HG03108 (cell line): ENCODE data around the gene ANXA7.
"Not testable (repeated sequence)": the region's sequence is repeated elsewhere in the genome, so short reads cannot be mapped to it uniquely, and the experiment has no call there.

Source experiments
- ATAC-seq: cut with Tn5 transposase; IDR thresholded peaks from one replicate; pipeline ENCODE4 v1.9.1; 2021; ENCODE audit warnings: moderate library complexity; ENCODE audit not compliant: unreplicated experiment

Gene ANXA7

GRCh38 chr10:73340121-73340520, 73.7 kb downstream of the ANXA7 start:
- no peak for ATAC-seq

DNA sequence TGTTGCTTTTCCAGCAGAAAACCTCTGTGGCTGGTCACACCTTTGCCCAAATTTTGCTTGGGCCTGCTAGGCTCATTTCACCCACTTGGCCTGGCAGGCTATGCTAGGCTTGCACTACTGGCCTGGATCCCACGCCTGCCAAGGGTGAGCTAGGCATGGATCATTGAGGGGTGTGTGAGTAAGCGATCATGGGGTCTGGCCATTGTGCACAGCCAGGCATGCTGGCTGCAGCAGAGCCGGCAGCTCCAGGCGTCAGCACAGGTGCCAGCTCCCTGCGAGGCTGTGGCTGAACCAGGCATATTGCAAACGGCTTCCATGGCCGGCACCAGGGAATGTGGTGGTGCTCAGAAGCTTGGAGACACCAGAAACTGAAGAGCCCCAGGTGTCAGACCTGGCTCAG, 74.4 kb downstream of the ANXA7 start:
- ATAC-seq = no peak

GRCh38 chr10:73338801-73339368, 75.0 kb downstream of the ANXA7 start:
- ATAC-seq = no peak

DNA sequence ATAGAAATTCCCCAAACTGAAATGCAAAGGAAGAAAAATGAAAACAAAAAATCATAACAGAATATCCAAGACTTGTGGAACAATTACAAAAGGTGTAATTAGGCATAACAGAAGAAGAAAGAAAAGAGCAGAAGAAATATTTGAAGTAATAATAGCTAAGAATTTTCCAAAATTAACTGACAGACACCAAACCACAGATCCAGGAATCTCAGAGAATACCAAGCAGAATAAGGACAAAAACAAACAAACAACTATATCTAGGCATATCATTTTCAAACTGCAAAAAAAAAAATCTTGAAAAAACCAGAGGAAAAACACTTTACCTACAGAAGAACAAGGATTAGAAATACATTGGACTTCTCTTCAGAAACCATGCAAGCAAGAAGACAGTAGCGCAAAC, 80.7 kb downstream of the ANXA7 start:
- ATAC-seq = no peak

GRCh38 chr10:73332379-73332778, 81.5 kb downstream of the ANXA7 start:
- ATAC-seq = no peak

DNA sequence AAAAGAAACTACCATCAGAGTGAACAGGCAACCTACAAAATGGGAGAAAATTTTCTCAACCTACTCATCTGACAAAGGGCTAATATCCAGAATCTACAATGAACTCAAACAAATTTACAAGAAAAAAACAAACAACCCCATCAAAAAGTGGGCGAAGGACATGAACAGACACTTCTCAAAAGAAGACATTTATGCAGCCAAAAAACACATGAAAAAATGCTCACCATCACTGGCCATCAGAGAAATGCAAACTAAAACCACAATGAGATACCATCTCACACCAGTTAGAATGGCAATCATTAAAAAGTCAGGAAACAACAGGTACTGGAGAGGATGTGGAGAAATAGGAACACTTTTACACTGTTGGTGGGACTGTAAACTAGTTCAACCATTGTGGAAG, 85.3 kb downstream of the ANXA7 start:
- ATAC-seq = not testable (repeated sequence)

- not testable (repeated sequence) for ATAC-seq
These were observed 88.6 kb downstream of the ANXA7 start for GRCh38 chr10:73325290-73325689.
